K562 (cell line): Measurements from ENCODE around the gene CD52. TPM values are rescaled to one million over a fixed set of nuclear protein-coding genes. Genes with fewer than 3 reads are reported as not detected.
A peak's percentile ranks its signal among the peaks of the same experiment; 100 is the strongest.

Experiments
- DMBX1 ChIP-seq: fragments of 250-450 bp; sonication (Bioruptor Pico); IDR thresholded peaks from 2 replicates; pipeline ENCODE4 v1.8.0; 2022; ENCODE audit warnings: inconsistent platforms, mild to moderate bottlenecking, moderate library complexity, borderline replicate concordance
- DPF2 ChIP-seq: fragments of 450-650 bp; IDR thresholded peaks from 2 replicates; pipeline ENCODE4 v1.6.1; 2016
- ETV5 ChIP-seq: sonication (generic); formaldehyde crosslinking; IDR thresholded peaks from 2 replicates; pipeline ENCODE4 v1.4.0; 2020; ENCODE audit warnings: low read depth, mild to moderate bottlenecking, missing genetic modification reagents
- FOXA3 ChIP-seq, 2 experiments: fragments of 450-650 bp in 1 of 2; sonication (generic) in 1 of 2; formaldehyde crosslinking; IDR thresholded peaks in 1 of 2; conservative IDR thresholded peaks in 1 of 2; 2 replicates each; pipeline versions ENCODE4 v1.4.0 to v1.8.0; 2020 to 2022; ENCODE audit warnings: mild to moderate bottlenecking in 2 of 2, missing genetic modification reagents in 1 of 2
- HIVEP1 ChIP-seq: fragments of 250-450 bp; sonication (Bioruptor Pico); IDR thresholded peaks from 2 replicates; pipeline ENCODE4 v1.4.0; 2020; ENCODE audit warnings: mild to moderate bottlenecking
- MEIS2 ChIP-seq: fragments of 450-650 bp; IDR thresholded peaks from 2 replicates; pipeline ENCODE4 v1.6.1; 2014; ENCODE audit warnings: mild to moderate bottlenecking; ENCODE audit not compliant: partially characterized antibody
- NR2C1 ChIP-seq, 2 experiments: fragments of 450-650 bp; IDR thresholded peaks; 2 replicates each; pipeline ENCODE4 v1.6.1; 2017; ENCODE audit warnings: mild to moderate bottlenecking in 2 of 2, antibody characterized with exemption in 1 of 2, inconsistent platforms in 1 of 2, missing compliant biosample characterization in 1 of 2, missing genetic modification characterization in 1 of 2
- POLR2H ChIP-seq: IDR thresholded peaks from 2 replicates; pipeline ENCODE4 v1.6.1; 2016; ENCODE audit warnings: missing genetic modification characterization, low read depth, mild to moderate bottlenecking, control low read depth, missing compliant biosample characterization, moderate library complexity
- SMAD3 ChIP-seq: fragments of 450-650 bp; formaldehyde crosslinking; conservative IDR thresholded peaks from 2 replicates; pipeline ENCODE4 v1.4.0; 2020; ENCODE audit warnings: mild to moderate bottlenecking
- SMAD4 ChIP-seq: fragments of 250-450 bp; sonication (Bioruptor Pico); conservative IDR thresholded peaks from 2 replicates; pipeline ENCODE4 v1.8.0; 2021; ENCODE audit warnings: inconsistent platforms, mild to moderate bottlenecking, moderate library complexity
- THAP12 ChIP-seq: fragments of 250-450 bp; sonication (Bioruptor Pico); IDR thresholded peaks from 2 replicates; pipeline ENCODE4 v1.9.0; 2021; ENCODE audit warnings: mild to moderate bottlenecking, inconsistent platforms
- TRIM25 ChIP-seq: fragments of 450-650 bp; IDR thresholded peaks from 2 replicates; pipeline ENCODE4 v1.7.0; 2016; ENCODE audit warnings: borderline replicate concordance
- ZBTB17 ChIP-seq: fragments of 450-650 bp; formaldehyde crosslinking; IDR thresholded peaks from 2 replicates; pipeline ENCODE4 v1.4.0; 2020; ENCODE audit warnings: mild to moderate bottlenecking
- polyA plus RNA-seq, 8 experiments: library from polyadenylated mRNA; depleted of rRNA in 4 of 8; stranded (reverse) in 5 of 8; unstranded in 3 of 8; fragments of >200 nt; fragmentation: Nextera tagmentation in 2 of 8; fragmentation: Illumina TruSeq in 1 of 8; extraction: Ambion mirVana in 2 of 8; extraction: Trizol in 1 of 8; gene quantifications; 2 replicates each; pipeline versions ENCODE4 v1.2.1 to v1.2.3, GENCODE V29; 2011 to 2014; ENCODE audit warnings: inconsistent platforms in 1 of 8, missing spikeins in 1 of 8
- total RNA-seq, 7 experiments: library from RNA; depleted of rRNA in 6 of 7; stranded (reverse); fragments of >200 nt in 6 of 7; fragmentation: Illumina TruSeq in 2 of 7; extraction: Trizol in 2 of 7; gene quantifications; 2 replicates each; pipeline versions ENCODE4 v1.2.1 to v1.2.3, GENCODE V29; 2011 to 2021; ENCODE audit warnings: low replicate concordance in 1 of 7
- TF ChIP-seq, protein P1 (sequence below), 2 experiments: fragments of 200-800 bp in 1 of 2; sonication (Bioruptor generic) in 1 of 2; sonication (generic) in 1 of 2; formaldehyde crosslinking in 1 of 2; IDR thresholded peaks in 1 of 2; conservative IDR thresholded peaks in 1 of 2; 2 replicates each; pipeline versions ENCODE4 v1.5.0 to v1.6.1; 2016 to 2020; ENCODE audit warnings: missing compliant biosample characterization in 1 of 2, missing genetic modification characterization in 1 of 2, missing genetic modification reagents in 1 of 2
- TF ChIP-seq, protein P2 (sequence below): fragments of 250-450 bp; sonication (Bioruptor Pico); IDR thresholded peaks from 2 replicates; pipeline ENCODE4 v1.8.0; 2022; ENCODE audit warnings: moderate library complexity, mild to moderate bottlenecking, inconsistent platforms

CD52 gene
- total and polyA plus RNA-seq, 9 of the 15 experiments (the other 6 are each of a cell fraction or from before 2014, with no cell fraction given), result 34.9 to 488 (median 173) TPM

- 0 out of 2 replicates have a peak, but pooled peaks have one; percentile 16 for TF ChIP-seq THAP12 (CRISPR knock-in tag)
- TF ChIP-seq SMAD4, result peak; percentile 48; the same call in 1 of the 2 replicates
- 0 out of 2 replicates have a peak, but pooled peaks have one; percentile 19 for TF ChIP-seq HIVEP1 (CRISPR knock-in tag)
- TF ChIP-seq, protein P1, sequence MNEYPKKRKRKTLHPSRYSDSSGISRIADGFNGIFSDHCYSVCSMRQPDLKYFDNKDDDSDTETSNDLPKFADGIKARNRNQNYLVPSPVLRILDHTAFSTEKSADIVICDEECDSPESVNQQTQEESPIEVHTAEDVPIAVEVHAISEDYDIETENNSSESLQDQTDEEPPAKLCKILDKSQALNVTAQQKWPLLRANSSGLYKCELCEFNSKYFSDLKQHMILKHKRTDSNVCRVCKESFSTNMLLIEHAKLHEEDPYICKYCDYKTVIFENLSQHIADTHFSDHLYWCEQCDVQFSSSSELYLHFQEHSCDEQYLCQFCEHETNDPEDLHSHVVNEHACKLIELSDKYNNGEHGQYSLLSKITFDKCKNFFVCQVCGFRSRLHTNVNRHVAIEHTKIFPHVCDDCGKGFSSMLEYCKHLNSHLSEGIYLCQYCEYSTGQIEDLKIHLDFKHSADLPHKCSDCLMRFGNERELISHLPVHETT (CRISPR knock-in tag; conservative IDR thresholded peaks at IDR 0.05 in 1 of 2, IDR thresholded peaks at IDR 0.05 in 1 of 2), result 0 out of 4 replicates have a peak, but pooled peaks of 1 of the 2 experiments have one; percentile 28
- no peak for TF ChIP-seq TRIM25
- TF ChIP-seq, protein P2, sequence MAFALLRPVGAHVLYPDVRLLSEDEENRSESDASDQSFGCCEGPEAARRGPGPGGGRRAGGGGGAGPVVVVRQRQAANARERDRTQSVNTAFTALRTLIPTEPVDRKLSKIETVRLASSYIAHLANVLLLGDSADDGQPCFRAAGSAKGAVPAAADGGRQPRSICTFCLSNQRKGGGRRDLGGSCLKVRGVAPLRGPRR (CRISPR knock-in tag), result 0 out of 2 replicates have a peak, but pooled peaks have one; percentile 27
- TF ChIP-seq MEIS2, result peak; percentile 38
- TF ChIP-seq DMBX1, result peak; percentile 53; the same call in 1 of the 2 replicates
- TF ChIP-seq POLR2H (tag), result no peak
- TF ChIP-seq DPF2, result peak; percentile 60; the same call in 1 of the 2 replicates
- TF ChIP-seq ZBTB17 (CRISPR knock-in tag), result peak; percentile 47; the same call in 1 of the 2 replicates
- TF ChIP-seq FOXA3 (CRISPR knock-in tag; conservative IDR thresholded peaks at IDR 0.05 in 1 of 2, IDR thresholded peaks at IDR 0.05 in 1 of 2), result 0 out of 4 replicates have a peak, but pooled peaks of 1 of the 2 experiments have one; percentile 14
- peak; percentile 59; the same call in 1 of the 2 replicates for TF ChIP-seq ETV5 (CRISPR knock-in tag)
- TF ChIP-seq SMAD3 (CRISPR knock-in tag), result 0 out of 2 replicates have a peak, but pooled peaks have one; percentile 29
- TF ChIP-seq NR2C1 (IDR thresholded peaks at IDR 0.05), result peak; percentile 85
- peak; percentile 89 for TF ChIP-seq NR2C1 (tag; IDR thresholded peaks at IDR 0.05)
Observed at GRCh38 chr1:26288311-26288941, 29.3 kb upstream of the CD52 start (continued).
